Measurements from ENCODE around the gene LEMD1.
"Not testable (repeated sequence)": the region's sequence is repeated elsewhere in the genome, so short reads cannot be mapped to it uniquely, and the experiment has no call there.

Gene LEMD1

DNA sequence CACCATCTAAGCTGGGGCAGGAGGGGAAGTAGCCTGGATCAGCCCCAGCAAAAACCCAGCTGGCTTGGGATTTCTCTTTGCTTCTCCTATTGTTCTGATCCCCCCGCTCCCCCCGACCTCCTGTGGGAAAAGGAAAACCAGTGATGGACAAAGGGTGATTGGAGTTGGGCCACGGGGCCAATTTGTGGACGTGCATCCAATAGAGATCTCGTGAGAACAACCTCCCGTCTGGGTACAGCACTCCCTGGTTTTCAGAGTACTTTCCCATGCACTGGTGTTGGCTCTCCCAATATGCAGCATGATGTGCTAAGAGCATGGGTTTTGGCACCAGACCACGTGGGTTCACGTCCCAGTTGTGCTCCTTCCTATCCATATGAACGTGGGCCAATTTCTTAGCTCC lies 25.0 kb upstream of the LEMD1 start:
- no peak for DNase-seq (ENCODE audit: low spot score)

DNA sequence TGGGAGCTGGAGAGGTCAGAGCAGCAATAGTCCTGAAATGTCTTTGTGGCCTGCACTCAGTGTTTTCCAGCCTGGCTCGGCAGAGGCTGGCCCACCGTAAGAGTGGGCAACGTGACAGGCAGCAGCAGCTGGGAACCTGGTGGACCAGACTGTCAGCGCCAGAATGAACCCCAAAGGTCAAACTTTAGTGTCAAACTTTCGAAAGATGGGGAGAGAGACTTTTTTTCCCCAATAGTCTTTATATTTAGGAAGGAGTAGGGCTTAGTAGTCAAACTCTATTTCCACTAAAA lies 23.7 kb upstream of the LEMD1 start:
- DNase-seq (ENCODE audit: low spot score): no peak

DNA sequence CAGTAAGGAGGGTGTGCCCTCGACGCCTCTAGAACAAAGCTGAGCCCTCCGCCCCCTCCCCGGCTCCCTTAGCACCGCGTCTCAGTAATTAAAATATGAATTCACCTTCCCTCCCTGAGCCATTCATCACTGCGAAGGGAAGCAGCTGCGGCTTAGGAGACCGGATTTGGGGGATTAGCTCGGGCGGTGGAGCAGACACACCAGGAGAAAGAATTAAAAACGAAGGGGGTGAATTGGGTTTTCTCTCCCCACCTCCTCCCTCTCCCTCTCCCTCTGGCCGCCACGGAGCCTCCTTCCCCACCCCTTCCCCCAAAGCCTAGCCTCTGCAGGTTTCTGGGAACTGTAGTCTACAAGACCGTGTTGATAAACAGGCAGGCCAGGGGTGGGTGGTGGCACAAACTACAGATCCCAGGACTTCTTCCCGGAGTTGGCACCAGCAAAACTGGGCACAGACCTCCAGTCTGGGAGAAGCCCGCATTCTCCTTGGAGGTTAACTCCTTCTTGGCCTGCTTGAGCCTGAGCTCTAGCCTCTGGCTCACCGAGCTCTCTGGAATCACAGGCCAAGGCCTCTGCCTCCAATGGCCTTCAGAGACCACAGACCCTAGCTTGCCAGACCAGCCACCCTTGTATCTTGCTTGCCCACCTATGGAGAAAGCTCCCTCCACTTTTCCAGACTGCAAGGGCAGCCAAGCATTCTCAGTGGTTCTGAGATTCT lies 23.2 kb upstream of the LEMD1 start:
- no peak for DNase-seq (ENCODE audit: low spot score)

DNA sequence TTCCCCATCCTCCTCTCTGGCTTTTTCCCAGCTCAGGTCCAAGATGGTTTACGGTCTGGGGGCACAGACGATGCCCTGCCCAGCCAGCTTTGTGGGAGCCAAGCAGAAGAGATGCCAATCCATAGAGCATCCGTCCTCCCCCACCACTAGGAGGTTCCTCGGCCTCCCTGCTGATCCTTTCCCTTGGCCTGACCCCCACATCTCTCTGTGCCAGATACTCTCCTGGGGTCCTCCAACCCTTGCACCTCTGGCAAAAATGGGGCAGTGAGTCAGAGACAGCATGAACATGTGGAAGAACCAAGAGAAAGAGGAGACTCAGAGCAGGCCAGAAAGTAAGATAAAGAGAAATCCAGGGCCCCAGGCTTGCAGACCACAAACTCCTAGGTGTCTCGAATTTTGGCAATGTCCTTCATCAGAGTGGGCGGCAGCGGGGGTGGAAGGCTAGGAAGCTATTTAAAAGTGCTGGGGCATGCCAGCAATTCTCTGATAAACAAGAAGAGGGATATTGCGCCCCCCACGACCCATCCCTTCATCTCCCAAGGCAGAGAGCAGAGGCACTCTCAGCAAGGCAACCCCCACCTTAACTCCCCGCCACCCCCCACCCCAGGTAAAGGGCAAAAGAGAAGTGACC lies 22.6 kb upstream of the LEMD1 start:
- no peak for DNase-seq (ENCODE audit: low spot score)

DNA sequence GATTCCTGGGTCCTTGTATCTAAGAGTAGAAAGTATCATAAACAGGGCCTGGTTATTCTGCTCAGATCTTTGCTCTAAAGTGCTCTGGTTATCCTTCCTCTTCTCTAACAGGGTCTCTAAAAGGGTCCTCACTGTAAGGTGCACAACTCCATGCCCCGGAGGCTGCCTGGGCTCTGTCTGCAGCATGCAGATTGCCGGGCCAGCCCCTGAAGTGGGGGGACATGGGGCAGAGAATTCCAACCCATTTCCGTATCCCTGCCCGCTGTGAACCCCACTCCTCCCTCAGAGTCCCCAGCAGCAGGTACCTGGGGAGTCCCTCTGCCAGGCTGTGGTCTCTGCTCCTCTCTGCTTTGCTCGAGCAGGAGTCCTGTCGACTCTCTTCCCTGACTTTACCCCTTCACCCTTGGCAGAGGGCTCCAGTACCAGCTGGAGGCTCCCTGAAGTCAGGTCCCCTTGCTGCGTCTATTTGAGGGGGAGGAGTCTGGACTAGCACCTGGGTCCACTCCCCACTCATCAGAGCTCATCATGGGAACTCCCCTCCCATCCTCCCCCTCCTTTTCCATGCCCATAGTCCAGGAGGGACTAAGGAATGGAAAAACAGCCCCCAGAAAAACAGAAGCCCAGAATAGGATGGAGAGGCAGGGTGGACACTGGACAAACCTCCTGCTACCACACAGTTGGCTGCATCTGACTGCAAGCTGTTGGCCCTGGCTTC lies 21.9 kb upstream of the LEMD1 start:
- no peak for DNase-seq (ENCODE audit: low spot score)

DNA sequence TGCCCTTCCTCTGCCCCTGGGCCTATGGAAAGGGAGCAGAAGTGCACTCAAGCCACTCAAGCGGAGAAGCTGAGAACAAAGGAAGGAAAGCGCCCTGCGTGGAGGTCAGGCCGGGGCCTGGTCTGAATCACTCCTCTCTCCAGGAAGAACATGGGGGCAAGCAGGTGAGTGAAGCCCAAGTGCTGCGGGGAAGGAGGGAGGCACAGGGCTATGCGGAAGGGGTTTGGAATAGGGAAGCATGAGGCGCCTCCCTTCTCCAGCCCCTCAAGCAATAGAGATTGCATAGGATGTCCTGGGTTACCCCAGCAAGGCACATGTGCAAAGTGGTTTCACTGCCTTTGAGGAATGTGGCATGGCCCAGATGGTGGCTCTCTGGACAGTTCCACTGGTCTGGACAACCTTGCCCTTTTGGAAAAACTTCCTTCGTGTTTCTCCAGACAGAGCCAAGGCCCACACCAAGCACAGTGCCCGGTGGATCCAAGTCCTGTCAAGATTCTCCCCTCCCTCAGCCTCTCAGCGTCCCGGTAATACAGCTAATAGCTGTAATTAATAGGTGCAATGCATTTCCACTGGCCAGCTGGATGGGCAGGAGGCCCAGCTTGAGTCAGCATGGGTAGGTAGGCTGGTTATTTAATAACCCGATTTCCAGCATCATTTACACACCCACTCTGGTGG lies 20.3 kb upstream of the LEMD1 start:
- DNase-seq (ENCODE audit: low spot score): no peak

DNA sequence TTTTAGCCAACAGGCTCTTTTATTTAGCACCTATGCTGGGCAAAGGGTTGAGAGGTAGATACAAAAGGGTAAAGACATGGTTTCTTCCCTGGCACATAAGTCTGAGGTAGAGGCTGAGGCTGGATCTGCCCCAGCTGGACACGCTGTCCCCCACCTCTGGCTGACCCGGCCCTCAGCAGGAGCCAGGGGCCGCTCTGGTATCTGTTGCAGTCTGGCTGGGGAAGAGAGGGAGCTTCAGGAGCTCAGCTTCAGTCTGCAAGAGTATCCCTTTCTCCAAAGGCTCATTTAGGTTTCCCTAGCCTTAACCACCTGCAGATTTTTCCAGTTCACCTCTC lies 19.8 kb upstream of the LEMD1 start:
- no peak for DNase-seq (ENCODE audit: low spot score)

DNA sequence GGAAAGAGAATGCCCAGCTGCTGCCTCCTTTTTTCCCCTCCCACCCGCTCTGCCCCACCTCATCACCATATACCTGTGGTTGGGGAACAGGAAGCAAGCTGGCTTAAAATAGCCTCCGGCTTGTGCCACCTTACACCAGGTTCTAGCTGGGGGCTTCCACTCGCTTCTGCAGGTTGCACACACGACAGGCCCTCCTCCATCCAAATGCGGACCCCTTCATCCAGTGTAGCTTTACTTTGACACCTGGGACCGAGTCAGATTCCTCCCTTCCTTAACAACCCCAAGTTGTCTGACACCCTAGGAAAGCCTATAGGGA lies 19.4 kb upstream of the LEMD1 start:
- no peak for DNase-seq (ENCODE audit: low spot score)

DNA sequence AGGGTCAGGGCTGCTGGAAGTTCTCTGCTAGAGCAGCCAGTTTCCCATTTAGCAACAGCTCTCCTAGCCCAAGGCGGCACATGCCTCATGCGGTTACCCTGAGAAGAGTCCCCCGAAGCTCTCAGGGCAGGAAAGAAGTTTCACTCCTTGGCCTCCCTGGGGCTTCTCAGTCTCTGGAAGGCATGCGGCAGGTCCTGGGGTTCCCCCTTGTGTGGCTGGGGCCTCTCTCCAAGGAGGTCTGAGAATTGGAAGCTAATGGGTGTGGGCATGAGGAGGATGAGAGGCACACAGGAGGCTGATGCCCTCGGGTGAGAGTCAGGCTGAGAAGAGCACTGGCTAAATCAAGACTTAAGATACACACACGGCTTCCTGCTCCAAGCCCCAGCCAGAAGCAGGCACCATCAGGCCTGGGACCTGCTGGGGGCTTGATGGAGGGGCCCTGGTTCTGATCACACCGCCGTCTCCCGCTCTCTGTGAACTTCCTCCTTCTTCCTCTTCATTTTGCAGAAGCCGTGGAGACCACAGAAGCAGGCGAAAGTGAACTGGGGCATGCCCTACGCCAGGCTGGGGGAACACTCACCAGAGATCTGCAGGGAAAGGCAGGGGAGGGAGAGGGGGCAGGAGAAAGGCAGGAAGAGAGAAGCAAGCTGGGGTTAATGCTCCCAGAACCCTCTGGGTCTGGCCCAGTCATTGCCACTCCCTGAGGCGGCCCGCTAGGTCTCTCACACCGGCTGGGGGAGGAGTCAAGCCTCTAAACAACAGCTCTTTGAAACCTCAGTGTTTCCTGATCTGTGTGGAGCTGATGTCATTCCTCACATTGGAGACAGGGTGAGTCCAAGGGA lies 18.8 kb upstream of the LEMD1 start:
- no peak for DNase-seq (ENCODE audit: low spot score)

DNA sequence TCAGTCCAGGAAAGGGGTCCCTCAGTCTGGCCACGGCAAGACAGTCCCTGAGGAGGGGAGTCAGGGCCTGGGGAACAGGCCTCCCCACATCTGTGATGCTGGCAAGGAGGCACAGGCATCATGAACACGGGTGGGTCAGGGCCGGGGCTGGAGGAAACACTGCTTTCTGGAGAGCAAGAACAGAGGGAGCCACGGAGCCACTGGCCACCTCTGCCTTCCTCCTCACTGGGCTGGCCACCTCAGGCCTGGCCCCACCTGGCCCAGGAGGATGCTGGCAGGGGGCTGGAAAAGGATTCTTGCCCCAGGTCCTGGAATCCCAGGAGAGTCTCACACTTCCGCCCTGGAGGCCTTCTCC lies 18.2 kb upstream of the LEMD1 start:
- no peak for DNase-seq (ENCODE audit: low spot score)

DNA sequence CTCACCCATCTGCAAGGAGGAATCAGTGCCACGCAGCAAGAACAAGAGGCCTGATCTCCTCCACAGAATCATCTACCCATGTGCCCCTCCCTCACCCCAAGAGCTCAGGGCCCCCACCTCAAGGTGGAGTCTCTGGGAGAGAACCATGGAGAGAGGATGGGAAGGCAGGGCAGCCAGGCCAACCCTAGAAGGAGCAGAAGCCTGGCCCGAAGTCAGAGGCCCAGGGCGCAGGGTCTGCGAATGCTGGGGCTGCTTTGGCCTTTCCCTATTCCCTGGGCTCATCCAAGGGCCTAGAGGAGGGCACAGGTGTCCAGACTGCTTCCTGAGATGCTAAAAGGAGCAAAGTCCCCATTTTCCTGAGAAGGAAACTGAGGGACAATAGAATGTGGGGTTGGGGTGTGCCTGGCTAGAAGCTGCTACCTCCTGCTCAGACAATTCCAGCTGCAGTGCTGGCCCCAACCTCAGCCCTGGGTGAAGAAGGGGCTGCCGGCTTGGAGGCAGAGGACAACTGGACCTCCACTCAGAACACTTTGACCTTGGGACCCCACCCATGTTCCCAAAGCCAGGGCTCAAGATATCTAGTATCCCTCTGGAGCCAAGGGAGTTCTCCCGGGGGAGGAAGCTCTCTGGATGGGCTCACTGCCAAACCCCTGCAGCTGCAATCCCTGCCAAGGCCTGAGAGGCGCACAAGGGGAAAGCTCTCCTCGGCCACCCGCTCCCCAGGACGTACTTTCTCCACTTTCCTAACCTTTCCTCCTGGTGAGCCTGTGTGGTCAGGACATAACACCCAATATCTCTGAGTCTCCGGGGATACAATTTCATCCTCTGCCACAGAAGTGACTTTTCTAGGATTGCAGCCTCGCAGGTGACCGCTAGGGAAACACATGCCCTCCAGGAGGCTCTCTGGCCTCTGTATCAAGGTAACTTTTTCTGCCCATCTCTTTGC lies 16.6 kb upstream of the LEMD1 start:
- peak; percentile 93 for DNase-seq (ENCODE audit: low spot score)

DNA sequence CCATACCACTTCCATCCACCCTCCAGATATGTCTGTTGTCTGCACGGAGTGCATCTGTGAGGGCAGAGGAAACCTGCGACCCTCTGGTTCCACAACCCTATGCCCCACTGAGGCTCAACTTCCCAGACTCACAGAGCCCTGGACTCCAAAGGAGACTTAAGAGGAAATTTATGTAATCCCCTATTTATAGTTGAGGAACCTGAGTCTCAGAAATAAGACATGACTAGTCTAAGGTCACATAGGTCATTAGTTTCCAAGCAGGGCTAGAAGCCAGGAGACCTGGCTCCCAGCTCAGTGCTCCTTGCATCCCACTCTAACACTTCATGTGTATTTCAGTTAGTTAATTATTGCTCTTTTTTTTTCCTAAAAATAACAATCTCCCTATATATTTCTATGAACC lies 15.7 kb upstream of the LEMD1 start:
- DNase-seq (ENCODE audit: low spot score): no peak

DNA sequence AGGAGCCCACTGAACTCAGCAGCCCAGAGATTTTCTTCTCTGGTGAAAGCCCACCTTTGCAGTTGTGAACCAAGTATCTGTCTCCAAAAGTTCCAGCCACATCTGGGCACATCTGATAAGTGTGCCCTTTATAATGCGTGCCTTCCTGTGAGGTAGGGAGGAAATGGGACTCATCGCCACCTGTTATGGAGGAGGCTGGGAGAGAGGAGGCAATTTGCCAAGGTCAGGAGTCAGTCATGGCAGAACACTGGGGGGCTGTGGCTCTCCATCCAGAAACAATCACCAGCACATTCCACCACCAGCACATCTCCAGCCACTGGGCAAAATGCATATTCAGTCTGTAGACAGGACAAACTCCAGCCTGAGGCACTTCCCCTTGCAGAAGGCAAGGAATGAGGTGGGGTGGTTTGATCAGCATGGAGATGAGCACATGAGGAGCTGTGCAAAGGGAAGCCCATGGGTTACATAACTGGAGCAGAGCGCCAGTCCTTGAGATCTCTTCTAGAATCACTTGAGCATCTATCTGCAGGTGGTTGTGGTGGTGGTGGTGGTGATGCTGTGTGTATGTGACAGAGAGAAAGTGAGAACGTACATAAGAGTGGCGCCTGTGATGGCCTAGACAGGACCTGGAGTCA lies 15.0 kb upstream of the LEMD1 start:
- DNase-seq (ENCODE audit: low spot score): no peak

DNA sequence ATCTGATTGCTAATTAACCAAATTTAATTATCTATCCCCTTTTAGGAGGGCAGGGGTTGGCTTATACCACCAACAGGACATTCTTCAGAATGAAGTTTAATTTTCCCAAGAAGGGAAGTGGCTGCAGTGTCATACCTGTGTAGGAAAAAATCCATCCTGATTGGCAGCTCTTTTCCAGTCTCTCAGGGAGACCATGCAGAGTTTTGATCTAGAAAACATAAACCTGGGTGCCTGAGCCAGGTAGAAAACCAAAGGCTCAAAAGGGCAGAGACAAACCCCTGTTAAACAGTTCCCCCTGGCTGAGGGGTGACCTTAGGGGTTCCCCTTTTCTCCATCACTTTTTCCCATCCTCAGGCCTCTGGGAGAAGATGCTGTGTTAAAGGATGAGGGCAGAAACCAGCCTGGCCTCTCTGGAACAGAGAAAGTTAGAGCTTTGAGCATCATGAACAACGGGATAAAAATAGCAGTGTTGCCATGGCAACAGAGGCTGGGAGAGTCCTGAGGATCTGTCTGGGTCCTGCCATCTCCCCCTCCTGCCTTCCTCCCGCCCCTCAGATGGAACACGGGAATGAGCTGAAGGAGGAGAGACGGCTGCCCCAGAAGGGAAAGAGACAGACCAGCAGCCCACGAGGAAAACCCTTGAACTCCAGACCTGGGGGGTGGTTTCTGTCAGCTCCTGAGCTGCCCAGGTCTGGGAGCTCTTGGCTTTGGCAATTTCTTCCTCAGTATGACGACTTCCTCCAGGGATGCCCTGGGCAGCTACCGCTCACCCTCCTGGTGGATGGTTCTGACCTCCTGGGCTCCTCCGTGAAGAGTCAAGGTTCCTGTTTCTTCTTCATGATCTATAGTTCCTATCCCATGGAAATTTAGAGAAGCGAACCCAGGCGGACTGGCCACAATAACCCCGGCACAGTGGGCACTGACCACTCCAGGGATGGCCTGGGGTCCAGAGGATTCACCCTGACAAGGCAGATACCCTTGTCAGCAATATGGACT lies 14.0 kb upstream of the LEMD1 start:
- no peak for DNase-seq (ENCODE audit: low spot score)

DNA sequence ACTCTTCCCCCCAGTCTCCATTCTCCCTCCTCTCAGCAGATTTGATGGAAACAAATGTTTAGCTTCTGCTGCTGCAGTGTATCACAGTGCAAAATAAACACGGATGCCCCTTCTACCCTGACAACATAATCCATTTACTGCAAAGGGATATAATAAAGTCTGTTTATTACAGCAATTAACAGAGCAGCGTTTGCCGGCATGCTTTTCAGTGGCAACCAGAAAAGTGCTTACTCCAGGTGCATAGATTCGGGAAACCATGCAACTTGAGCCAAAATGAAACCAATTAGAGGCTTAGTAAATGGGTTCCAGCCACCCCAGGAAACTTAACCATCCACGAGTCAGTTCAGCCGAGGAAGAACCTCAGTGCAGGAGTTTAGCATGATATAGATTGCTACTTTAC lies 12.9 kb upstream of the LEMD1 start:
- DNase-seq (ENCODE audit: low spot score): no peak

DNA sequence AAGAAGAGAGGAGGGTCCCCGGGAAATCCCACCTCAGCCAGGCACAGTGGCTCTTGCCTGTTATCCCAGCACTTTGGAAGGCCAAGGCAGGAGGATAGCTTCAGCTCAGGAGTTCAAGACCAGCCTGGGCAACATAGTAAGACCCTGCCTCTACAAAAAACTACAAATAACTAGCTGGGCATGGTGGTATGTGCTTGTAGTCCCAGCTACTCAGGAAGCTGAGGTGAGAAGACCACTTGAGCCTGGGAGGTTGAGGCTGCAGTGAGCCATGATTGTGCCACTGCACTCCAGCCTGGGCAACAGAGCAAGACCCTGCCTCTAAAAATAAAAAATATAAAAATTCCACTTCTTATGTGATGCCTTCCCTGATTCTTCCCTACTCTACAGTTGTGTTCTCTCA lies 10.8 kb upstream of the LEMD1 start:
- not testable (repeated sequence) for DNase-seq (ENCODE audit: low spot score)

DNA sequence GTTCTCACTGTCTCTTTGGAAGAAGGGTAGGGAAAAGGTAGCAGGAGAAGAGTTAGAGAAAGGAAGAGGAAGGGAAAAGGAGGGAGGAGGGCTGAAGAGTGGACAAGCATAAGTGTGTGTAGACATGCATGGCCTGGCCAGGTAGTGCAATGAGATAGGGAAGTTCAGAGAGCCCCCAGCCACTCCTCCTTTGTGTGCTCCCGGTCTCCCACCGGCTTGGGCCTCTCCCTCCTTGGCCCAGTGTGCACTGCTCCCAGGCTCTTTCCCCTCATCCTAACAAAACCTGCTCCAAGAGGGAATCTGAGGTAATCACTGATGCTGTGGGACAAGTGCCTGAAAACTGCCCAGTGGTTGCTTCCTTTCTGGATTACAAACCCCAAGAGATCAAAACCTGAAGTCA lies 10.3 kb upstream of the LEMD1 start:
- no peak for DNase-seq (ENCODE audit: low spot score)

DNA sequence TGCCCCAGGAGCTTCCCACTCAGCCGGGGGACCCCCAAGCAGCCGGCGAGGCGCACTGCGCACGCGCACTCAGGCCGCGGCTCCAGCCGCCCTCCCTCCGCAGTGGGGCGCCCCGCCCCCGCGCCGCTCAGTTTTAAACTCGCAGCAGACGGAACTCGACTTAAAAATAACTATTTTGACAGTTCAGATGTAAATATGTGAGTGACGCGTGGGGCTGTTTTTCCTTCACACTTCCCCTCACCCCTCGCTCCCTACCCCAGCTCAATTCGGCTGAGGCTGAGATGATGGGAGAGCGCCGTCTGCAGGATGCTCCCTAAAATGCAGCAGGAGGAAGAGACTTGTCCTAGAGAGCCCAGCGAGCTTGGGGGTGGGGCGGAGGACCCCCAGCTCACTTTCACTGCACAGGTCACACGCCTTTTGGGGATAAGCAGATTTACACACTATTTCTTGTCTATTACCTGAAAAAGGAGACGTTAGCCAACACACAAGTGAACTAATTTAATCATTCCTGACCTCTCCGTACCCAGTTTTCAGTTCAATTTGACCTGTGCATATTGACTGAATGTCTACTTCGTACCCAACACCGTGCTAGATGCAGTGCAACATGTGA lies 8.9 kb upstream of the LEMD1 start:
- DNase-seq (ENCODE audit: low spot score): peak; percentile 90
